Measurements from ENCODE around the gene BIN2.
"Not testable (repeated sequence)": the region's sequence is repeated elsewhere in the genome, so short reads cannot be mapped to it uniquely, and the experiment has no call there.

BIN2 gene

DNA sequence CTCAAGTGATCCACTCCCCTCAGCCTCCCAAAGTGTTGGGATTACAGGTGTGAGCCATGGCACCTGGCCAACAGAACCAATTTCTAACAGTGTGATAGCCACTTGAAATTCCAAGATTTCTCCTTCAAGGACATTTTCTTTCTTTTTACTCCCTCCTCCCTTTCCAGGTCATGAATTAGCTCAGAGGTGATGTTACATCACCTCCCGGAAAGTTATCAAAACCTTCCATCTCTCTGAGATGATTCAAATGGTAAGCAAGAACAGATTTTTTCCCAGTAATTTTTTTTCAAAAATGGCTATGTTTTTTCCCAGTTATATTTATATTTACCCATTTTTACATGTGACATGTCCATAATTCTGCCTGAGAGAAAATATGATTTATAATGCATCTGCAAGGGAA is 38.1 kb downstream of the BIN2 start:
- no peak for DNase-seq (ENCODE audit: low read depth in 1 of 2, low spot score in 1 of 2)
- TF ChIP-seq JUND (IDR thresholded peaks at IDR 0.05; ENCODE audit: low read depth), result no peak
- in situ Hi-C loops (cut with HindIII; ENCODE audit: low pct_unique_long_range_greater_than_20kb, low sequenced_read_pairs), result no loop called here

DNA sequence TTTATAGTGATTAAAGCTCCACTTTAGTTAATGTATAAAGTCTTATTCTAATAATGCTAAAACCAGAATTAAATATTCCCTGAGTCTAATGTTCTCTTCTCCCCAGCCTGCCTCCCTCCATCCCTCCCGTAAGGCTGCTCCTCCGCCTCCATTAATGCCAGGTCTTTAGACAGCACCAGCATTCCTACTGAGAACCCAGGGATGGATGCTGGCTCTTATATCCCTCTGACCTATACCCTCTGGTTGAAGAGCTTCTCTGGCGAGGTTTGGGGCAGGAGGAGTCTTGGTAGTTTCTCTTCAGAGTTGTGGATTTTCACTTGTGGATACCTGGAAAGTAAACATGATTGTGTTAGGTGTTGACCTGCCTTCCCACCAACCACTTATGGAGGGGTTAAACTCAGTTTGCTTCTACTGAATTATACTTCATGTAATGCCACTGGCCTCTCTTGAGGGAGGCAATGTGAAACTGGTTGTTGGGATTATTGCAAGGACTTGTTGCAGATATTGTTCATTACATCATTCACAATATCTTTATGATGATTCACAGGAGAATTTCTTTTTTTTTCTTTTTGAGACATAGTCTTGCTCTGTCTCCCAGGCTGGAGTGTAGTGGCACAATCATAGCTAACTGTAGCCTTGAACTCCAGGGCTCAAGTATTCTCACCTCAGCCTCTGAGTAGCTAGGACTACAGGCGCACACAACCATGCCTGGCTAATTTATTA is 42.6 kb downstream of the BIN2 start:
- DNase-seq (ENCODE audit: low read depth in 1 of 2, low spot score in 1 of 2), result no peak
- TF ChIP-seq JUND (IDR thresholded peaks at IDR 0.05; ENCODE audit: low read depth), result no peak
- in situ Hi-C loops (cut with HindIII; ENCODE audit: low pct_unique_long_range_greater_than_20kb, low sequenced_read_pairs), result no loop called here

DNA sequence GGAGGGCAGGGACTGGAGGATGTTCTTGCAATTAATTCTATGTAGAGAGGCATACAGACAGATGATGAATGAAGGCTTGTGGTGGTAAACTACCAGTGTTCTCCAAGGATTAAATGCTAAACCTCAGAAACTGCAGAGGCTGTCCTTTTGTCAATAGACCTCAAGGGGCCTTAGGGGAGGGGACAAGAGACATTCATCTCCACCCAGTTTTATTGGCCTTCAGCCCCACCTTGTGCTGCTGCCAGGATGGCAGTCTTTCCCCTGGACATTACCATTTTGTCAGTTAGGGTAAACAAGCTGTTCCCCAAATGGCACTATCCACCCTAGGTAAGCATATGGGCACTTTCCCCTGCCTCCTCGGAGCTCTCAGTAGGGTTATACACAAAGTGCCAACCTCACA is 48.9 kb downstream of the BIN2 start:
- in situ Hi-C loops (cut with HindIII; ENCODE audit: low pct_unique_long_range_greater_than_20kb, low sequenced_read_pairs), result no loop called here
- DNase-seq (ENCODE audit: low read depth in 1 of 2, low spot score in 1 of 2), result no peak
- TF ChIP-seq JUND (IDR thresholded peaks at IDR 0.05; ENCODE audit: low read depth), result no peak

DNA sequence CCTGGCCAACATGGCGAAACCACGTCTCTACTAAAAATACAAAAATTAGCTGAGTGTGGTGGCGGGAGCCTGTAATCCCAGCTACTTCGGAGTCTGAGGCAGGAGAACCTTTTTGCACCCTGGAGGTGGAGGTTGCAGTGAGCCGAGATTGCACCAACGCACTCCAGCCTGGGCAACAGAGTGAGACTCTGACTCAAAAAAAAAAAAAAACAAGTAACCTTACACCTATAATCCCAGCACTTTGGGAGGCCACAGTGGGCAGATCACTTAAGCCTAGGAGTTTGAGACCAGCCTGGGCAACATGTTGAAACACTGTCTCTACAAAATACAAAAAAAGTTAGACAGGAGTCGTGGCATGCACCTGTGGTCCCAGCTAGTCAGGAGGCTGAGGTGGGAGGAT is 51.2 kb downstream of the BIN2 start:
- DNase-seq (ENCODE audit: low read depth in 1 of 2, low spot score in 1 of 2); in situ Hi-C loops (cut with HindIII; ENCODE audit: low pct_unique_long_range_greater_than_20kb, low sequenced_read_pairs): not testable (repeated sequence)

DNA sequence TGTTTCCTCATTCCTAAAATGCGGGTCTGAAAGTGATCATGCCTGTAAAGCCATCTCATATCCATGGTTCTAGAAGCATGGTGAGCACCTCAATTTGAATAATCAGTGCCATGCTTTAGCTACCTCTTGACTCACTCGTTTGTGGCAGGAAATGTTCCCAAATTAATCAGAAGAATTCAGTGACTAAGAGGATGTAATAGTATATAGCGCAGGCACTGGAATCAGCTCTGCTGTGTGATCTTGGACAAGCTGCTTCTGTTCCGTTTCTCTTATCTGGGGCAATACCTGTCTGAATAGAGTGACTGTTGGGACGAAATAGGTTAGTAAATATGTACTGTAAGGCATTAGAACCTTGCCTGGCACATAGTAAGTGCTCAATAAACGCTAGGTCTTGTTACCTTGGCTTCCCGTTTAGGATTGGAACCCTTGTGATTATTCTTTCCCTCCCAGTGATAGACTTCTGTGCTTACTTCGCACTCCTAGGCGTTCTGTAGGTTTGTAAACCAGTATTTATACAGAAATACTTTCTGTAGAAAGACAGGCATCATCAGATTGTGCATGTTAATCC is 52.9 kb downstream of the BIN2 start:
- TF ChIP-seq JUND (IDR thresholded peaks at IDR 0.05; ENCODE audit: low read depth), result no peak
- DNase-seq (ENCODE audit: low read depth in 1 of 2, low spot score in 1 of 2), result no peak
- in situ Hi-C loops (cut with HindIII; ENCODE audit: low pct_unique_long_range_greater_than_20kb, low sequenced_read_pairs), result no loop called here

DNA sequence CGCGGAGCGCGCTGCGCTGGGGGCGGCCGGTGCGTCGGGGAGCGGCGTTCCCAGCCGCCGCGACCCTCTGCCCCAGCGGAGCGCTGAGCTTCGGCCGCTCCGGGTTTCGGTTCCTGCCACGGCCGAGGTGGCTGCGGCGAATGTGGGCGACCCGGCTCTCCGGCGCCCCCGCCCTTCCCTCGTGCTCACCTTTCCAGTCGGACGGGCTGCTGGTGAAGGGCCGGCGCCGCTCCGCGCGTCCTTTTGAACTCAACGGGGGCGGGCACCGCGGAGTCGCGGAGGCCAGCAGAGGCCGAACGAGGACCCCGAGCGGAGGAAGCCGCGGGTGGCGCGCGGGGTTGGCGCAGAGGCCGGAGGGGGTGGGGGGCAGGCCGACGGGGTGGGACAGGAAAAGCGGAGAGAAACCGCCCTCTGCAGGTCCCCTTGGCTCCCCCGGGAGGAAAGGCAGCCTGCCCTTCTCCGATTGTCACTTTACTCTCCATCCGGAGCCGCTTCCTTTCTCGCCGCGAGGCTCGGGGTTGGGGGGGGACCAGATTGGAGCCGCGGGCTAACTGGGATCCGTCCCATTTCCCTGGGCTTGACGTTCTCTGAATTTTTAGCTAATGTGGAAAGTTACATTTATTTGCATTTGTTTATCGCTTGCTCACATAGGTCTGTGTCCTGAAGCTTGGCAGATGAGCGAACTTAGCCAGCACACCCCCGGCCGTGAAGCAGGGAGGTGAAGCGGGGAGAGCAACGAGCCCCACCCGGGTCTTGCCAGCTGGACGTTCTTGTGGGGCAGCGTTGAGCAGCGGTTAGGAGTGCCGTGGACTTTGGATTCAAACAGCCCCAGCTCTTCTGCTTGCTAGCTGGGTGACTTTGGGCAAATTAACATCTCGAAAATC is 53.7 kb downstream of the BIN2 start, which contains the start of gene SMAGP:
Gene SMAGP (minus strand): TSS at position 349 of the 884 bp plus-strand sequence. CDS start 1,137 bp downstream, outside the sequence.
- peak; percentile 66 to 94 for DNase-seq (ENCODE audit: low read depth in 1 of 2, low spot score in 1 of 2)
- TF ChIP-seq JUND (IDR thresholded peaks at IDR 0.05; ENCODE audit: low read depth), result no peak
- in situ Hi-C loops (cut with HindIII; ENCODE audit: low pct_unique_long_range_greater_than_20kb, low sequenced_read_pairs), result no loop called here

DNA sequence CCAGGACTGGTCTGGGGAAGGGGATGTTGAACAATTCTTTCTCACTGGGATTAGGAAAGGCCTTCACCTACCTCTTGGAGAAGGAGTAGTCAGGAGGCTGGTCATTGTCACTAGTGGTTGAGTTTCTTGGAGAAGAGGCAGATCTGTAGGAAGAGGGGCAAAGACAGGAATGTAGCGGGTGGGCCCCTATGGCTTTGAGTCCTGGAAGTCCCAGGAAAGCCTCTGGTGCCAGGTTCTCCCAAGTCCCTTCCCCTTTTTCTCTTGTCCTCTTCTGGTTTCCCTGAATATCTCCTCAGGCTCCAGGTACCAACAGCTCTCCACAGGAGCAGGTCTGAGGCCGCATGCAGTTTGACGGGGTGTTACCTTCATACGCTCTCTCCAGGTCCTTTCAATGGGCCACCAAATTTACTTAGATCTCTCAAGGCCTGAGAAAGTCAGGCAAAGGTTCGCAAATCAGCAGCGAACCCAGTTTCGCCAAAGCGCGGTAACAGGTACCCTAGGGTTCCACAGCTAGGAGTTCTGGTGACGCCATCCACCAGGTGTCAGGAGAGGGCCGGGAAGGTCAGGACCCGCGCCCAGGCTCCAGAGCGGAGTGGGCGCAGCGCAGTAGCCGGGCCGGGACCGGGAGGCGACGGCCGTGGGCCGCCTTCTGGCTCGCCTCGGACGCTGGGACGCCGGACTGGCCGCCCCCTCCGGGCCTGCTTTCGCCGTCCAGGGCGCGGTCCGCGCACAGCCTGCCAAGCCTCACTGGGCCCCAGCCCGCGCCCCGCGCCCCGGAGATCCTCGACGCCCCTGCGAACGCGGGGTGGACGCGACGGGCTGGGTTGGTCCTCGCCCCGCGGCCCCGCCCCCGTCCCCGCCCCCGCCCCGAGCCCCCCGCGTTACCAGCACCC is 54.6 kb downstream of the BIN2 start:
- DNase-seq (ENCODE audit: low read depth in 1 of 2, low spot score in 1 of 2), result peak; percentile 84 to 85
- in situ Hi-C loops (cut with HindIII; ENCODE audit: low pct_unique_long_range_greater_than_20kb, low sequenced_read_pairs), result no loop called here
- no peak for TF ChIP-seq JUND (IDR thresholded peaks at IDR 0.05; ENCODE audit: low read depth)

DNA sequence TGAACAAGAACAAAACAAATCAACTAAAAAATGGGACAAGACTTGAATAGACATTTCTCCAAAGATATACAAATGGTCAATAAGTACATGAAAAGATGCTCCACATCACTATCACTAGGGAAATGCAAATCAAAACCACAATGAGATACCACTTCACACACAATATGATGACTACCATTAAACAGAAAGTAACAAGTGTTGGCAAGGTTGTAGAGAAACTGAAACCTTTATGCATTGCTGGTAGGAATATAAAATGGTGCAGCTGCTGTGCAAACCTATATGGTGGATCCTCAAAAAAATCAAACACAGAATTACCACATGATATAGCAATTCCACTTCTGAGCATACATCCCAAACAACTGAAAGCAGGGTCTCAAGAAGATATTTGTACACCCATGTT is 59.0 kb downstream of the BIN2 start:
- no peak for DNase-seq (ENCODE audit: low read depth in 1 of 2, low spot score in 1 of 2)
- in situ Hi-C loops (cut with HindIII; ENCODE audit: low pct_unique_long_range_greater_than_20kb, low sequenced_read_pairs), result no loop called here

DNA sequence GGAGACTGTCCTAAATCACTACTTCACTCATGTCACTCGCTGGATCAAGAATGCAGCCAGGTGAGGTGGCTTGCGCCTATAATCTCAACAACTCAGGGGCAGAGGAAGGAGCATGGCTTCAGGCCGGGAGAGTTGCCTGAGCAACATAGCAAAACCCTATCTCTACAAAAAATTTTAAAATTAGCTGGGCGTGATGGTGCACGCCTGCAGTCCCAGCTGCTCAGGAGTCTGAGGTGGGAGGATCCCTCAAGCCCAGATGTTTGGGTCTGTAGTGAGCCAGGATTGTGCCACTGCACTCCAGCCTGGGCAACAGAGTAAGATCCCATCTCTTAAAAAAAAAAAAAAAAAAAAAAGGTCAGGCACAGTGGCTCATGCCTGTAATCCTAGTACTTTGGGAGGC is 59.7 kb downstream of the BIN2 start:
- TF ChIP-seq JUND (IDR thresholded peaks at IDR 0.05; ENCODE audit: low read depth), result no peak
- DNase-seq (ENCODE audit: low read depth in 1 of 2, low spot score in 1 of 2), result no peak
- in situ Hi-C loops (cut with HindIII; ENCODE audit: low pct_unique_long_range_greater_than_20kb, low sequenced_read_pairs), result no loop called here

More for the DNA sequence above, 59.0 kb downstream of the BIN2 start:
- TF ChIP-seq JUND (IDR thresholded peaks at IDR 0.05; ENCODE audit: low read depth), result no peak

DNA sequence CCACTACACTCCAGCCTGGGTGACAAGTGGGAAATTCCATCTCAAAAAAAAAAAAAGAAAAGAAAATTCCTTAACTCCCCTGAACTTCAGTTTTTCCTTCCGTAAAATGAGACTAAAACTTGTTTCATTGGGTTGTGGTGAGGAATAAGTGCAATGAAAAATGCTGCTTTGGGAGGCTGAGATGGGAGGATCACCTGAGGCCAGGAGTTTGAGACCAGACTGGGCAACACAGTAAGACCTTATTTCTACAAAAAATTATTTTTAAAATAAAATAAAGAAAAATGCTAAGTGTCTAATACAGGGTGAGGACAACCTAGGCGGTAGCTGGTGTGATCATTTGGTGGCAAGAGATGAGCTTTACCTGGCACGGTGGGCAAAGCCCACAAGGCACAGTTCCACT is 60.6 kb downstream of the BIN2 start:
- in situ Hi-C loops (cut with HindIII; ENCODE audit: low pct_unique_long_range_greater_than_20kb, low sequenced_read_pairs), result no loop called here
- TF ChIP-seq JUND (IDR thresholded peaks at IDR 0.05; ENCODE audit: low read depth), result no peak
- DNase-seq (ENCODE audit: low read depth in 1 of 2, low spot score in 1 of 2), result no peak

DNA sequence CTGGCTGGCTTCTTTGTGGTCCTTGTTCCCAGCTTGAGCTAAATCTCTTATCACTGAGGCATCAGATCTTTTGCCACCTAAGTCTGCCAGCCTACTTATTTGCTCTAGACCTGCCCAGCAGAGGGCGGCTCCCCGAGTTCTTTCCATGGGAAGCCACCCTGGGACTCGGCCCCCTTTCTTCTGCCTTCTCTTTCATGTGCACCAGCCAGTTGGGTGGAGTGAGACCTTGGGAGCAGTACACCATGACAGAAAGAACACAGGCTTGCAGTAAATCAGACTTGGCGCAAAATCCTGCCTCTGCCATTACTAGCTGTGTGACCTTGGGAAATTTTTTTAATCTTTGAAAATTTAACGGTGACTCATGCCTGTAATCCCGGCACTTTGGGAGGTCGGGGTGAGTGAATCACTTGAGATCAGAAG is 61.2 kb downstream of the BIN2 start:
- TF ChIP-seq JUND (IDR thresholded peaks at IDR 0.05; ENCODE audit: low read depth), result no peak
- in situ Hi-C loops (cut with HindIII; ENCODE audit: low pct_unique_long_range_greater_than_20kb, low sequenced_read_pairs), result no loop called here
- peak in 1 of 2 experiments; percentile 66 for DNase-seq (ENCODE audit: low read depth in 1 of 2, low spot score in 1 of 2)

DNA sequence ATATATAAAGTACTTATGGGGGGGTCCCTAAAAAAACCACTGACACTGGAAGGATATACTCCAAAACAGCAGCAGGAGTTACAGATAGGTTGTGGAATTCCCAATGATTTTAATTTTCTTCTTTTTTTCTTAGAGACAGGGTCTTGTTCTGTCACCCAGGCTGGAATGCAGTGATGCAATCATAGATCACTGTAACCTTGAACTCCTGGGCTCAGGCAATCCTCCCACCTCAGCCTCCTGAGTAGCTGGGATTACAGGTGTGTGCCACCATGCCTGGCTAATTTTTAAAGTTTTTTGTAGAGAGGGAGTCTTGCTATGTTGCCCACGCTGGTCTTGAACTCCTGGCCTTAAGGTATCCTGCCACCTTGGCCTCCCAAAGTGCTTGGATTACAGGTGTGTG is 64.4 kb downstream of the BIN2 start:
- in situ Hi-C loops (cut with HindIII; ENCODE audit: low pct_unique_long_range_greater_than_20kb, low sequenced_read_pairs); DNase-seq (ENCODE audit: low read depth in 1 of 2, low spot score in 1 of 2): not testable (repeated sequence)
